Sigmoid colon (tissue), 7 donors: ENCODE results near the gene PRKCB. TPM values are rescaled to one million over a fixed set of nuclear protein-coding genes. Genes with fewer than 3 reads are reported as not detected.

Source experiments
- DNase-seq: peaks from one replicate; pipeline ENCODE4 v3.0.0-alpha.2; 2019
- H3K27ac ChIP-seq, 4 donors: fragments of 200-600 bp; sonication (generic); one replicate each; pipeline ENCODE4 v1.5.1; 2016 to 2019; ENCODE audit warnings: mild to moderate bottlenecking in 1 of 4
- H3K27me3 ChIP-seq, 3 donors: fragments of 200-600 bp; sonication (generic); one replicate each; pipeline ENCODE4 v1.5.1; 2019; ENCODE audit warnings: mild to moderate bottlenecking in 1 of 3
- H3K36me3 ChIP-seq, 4 donors: fragments of 200-600 bp; sonication (generic); one replicate each; pipeline ENCODE4 v1.5.1; 2016 to 2019
- H3K4me1 ChIP-seq, 4 donors: fragments of 200-600 bp; sonication (generic); one replicate each; pipeline ENCODE4 v1.5.1; 2017 to 2019
- H3K4me3 ChIP-seq, 4 donors: fragments of 200-600 bp; sonication (generic); one replicate each; pipeline ENCODE4 v1.5.1; 2017 to 2019; ENCODE audit warnings: mild to moderate bottlenecking in 2 of 4, moderate library complexity in 1 of 4
- H3K9me3 ChIP-seq, 4 donors: fragments of 200-600 bp in 3 of 4; sonication (generic) in 3 of 4; one replicate each; pipeline versions ENCODE4 v1.5.1 to v1.6.1; 2013 to 2019
- EP300 ChIP-seq, 4 donors: sonication (generic); formaldehyde crosslinking; IDR thresholded peaks; one replicate each; pipeline ENCODE4 v1.6.1; 2017; ENCODE audit warnings: antibody characterized with exemption in 4 of 4
- POLR2A ChIP-seq, 2 donors: fragments of 450-650 bp; IDR thresholded peaks; one replicate each; pipeline ENCODE4 v1.6.1; 2016; ENCODE audit warnings: antibody characterized with exemption in 2 of 2, mild to moderate bottlenecking in 2 of 2, moderate library complexity in 2 of 2
- POLR2AphosphoS5 ChIP-seq, 4 donors: sonication (generic); formaldehyde crosslinking; IDR thresholded peaks; one replicate each; pipeline ENCODE4 v1.6.1; 2017; ENCODE audit warnings: antibody characterized with exemption in 4 of 4
- WGBS, 2 donors: extraction: QIAGEN DNeasy Blood & Tissue Kit; methylation state at CpG; one replicate each; pipeline ENCODE4 v1.1.7; 2013; 5-methylcytosine and 5-hydroxymethylcytosine counted together
- intact Hi-C: fragments of 100-400 bp; cut with DNase I; formaldehyde crosslinking; loops from one replicate; pipeline ENCODE4 v1.15.1; 2023
- polyA plus RNA-seq, 3 donors: library from polyadenylated mRNA; stranded (reverse); fragments of 200-250 nt; gene quantifications; one replicate each; pipeline ENCODE4 v1.2.3, GENCODE V29; 2013
- total RNA-seq, 4 donors: library from RNA; depleted of rRNA; stranded (reverse); fragments of >200 nt; gene quantifications; one replicate each; pipeline ENCODE4 v1.1.0, GENCODE V29; 2016
- TF ChIP-seq, protein P1 (sequence below), 4 experiments: fragments of 450-650 bp in 3 of 4; fragments of 200-600 bp in 1 of 4; IDR thresholded peaks; one replicate each; pipeline ENCODE4 v1.5.1; 2016 to 2019; ENCODE audit warnings: antibody characterized with exemption in 4 of 4, mild to moderate bottlenecking in 3 of 4, moderate library complexity in 2 of 4
- donor health status: healthy with polysubstance abuse.
- donor health status: Bipolar disorder and iron deficiency.
- donor health status: healthy.

Gene PRKCB
- total and polyA plus RNA-seq, 7 donors, result 3.0 to 43.8 (median 21.4) TPM

DNA sequence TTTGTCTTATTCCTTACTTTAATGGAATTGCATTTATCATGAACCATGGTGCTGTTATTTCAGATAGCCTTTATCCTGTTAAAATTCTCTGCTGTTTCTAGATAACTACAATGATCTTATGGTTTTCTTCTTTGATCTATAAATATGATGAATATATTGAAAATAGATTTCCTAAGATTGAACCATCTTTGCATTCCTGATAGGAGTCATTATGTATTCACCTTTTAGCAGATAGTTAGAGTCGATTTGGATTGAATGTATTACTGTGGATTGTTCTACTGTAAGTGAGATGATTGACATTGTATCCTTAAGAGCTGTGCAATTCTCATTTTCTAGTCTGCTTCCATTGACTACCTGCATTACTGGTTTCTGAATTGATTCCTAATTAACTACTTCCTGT, 255.3 kb downstream of the PRKCB start:
- no peaks in the 10 kb centered on the region for H3K4me1 ChIP-seq
- 60 to 89% methylated on average over 1 of the region's 1 CpG for WGBS, 2 donors

DNA sequence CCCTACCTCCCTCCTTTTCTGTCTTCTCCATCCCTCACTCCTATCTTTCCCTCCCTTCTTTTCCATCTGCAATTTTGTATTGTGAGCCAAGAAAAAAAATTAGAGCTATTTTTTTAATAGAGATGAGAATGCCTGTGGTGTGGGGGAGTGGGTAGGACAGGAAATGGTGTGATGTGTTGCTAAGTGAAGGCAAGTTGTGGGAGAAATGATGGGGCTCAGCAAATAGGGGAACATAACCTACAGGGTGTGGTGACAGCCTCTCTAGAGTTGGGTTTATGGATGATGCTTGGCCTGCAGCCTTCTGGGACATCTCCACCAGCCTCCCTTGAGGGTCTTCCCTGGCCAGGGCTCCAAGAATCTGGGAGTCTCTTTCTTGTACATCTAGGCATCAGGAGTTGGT, 257.3 kb downstream of the PRKCB start:
- Histone ChIP-seq H3K4me3 (no peak overlapping the region), H3K4me1 (no peaks in the 10 kb centered on the region), H3K27me3 (no peaks in the 10 kb centered on the region), H3K36me3 (peaks cover 0 to 16% (median 0%) of the 10 kb centered on the region in 4 donors), H3K9me3 (peaks cover 0 to 8% (median 2%) of the 10 kb centered on the region in 4 donors), H3K27ac (no peak overlapping the region)
- intact Hi-C loops, result no loop called here
- TF ChIP-seq EP300 (IDR thresholded peaks at IDR 0.05) (no peak), POLR2AphosphoS5 (IDR thresholded peaks at IDR 0.05) (no peak), POLR2A (IDR thresholded peaks at IDR 0.05) (no peak)
- TF ChIP-seq, protein P1, sequence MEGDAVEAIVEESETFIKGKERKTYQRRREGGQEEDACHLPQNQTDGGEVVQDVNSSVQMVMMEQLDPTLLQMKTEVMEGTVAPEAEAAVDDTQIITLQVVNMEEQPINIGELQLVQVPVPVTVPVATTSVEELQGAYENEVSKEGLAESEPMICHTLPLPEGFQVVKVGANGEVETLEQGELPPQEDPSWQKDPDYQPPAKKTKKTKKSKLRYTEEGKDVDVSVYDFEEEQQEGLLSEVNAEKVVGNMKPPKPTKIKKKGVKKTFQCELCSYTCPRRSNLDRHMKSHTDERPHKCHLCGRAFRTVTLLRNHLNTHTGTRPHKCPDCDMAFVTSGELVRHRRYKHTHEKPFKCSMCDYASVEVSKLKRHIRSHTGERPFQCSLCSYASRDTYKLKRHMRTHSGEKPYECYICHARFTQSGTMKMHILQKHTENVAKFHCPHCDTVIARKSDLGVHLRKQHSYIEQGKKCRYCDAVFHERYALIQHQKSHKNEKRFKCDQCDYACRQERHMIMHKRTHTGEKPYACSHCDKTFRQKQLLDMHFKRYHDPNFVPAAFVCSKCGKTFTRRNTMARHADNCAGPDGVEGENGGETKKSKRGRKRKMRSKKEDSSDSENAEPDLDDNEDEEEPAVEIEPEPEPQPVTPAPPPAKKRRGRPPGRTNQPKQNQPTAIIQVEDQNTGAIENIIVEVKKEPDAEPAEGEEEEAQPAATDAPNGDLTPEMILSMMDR (IDR thresholded peaks at IDR 0.05), result no peak
- no peak for DNase-seq

More for the DNA sequence above, 255.3 kb downstream of the PRKCB start:
- Histone ChIP-seq H3K27ac (no peak overlapping the region), H3K36me3 (peaks cover 0 to 14% (median 0%) of the 10 kb centered on the region in 4 donors), H3K4me3 (no peak overlapping the region), H3K9me3 (peaks cover 0 to 8% (median 2%) of the 10 kb centered on the region in 4 donors), H3K27me3 (no peaks in the 10 kb centered on the region)
- DNase-seq, result no peak
- intact Hi-C loops, result no loop called here
- TF ChIP-seq POLR2A (IDR thresholded peaks at IDR 0.05) (no peak), EP300 (IDR thresholded peaks at IDR 0.05) (no peak), POLR2AphosphoS5 (IDR thresholded peaks at IDR 0.05) (no peak)
- TF ChIP-seq, protein P1 (IDR thresholded peaks at IDR 0.05), result no peak

DNA sequence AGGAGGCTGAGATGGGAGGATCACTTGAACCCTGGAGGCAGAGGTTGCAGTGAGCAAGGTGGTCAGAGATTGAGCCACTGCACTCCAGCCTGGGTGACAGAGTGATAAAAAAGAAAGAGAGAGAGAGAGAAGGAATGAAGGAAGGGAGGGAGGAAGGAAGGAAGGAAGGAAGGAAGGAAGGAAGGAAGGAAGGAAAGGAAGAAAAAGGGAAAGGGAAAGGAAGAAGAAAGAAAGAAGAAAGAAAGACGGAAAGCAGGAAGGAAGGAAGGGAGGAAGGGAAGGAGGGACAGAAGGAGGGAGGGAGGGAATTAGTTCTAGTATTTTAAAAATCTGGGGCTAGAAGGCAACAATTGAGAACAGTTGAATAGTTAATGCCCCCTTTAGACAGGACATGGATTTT, 258.9 kb downstream of the PRKCB start:
- no peak for DNase-seq
- Histone ChIP-seq H3K4me3 (no peak overlapping the region), H3K4me1 (no peaks in the 10 kb centered on the region), H3K9me3 (peaks cover 0 to 8% (median 2%) of the 10 kb centered on the region in 4 donors), H3K27me3 (no peaks in the 10 kb centered on the region), H3K27ac (no peak overlapping the region), H3K36me3 (peaks cover 0 to 16% (median 0%) of the 10 kb centered on the region in 4 donors)
- WGBS, 2 donors, result 86 to 93% methylated on average over 1 of the region's 1 CpG
- TF ChIP-seq EP300 (IDR thresholded peaks at IDR 0.05) (no peak), POLR2A (IDR thresholded peaks at IDR 0.05) (no peak)
- TF ChIP-seq, protein P1 (IDR thresholded peaks at IDR 0.05), result no peak
- intact Hi-C loops, result no loop called here

DNA sequence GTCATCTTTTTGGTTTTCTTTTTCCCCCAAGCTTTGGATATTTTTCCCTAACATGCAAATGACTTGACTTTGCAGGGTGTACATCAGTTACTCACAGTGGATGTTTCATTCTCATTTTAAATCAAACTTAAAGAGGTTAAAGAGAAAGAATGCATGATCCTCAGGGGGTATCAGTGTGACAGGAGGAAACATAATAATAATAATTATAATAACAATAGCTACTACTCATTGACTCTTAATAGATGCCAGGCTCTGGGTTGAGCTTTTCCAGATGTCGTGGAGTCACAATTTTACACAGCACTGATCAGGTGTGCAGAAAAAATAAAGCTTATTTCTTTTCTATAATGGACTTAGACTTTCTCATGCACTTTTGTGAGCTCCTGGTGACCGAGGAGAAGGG, 263.1 kb downstream of the PRKCB start:
- H3K36me3 ChIP-seq, result peaks cover 0 to 12% (median 0%) of the 10 kb centered on the region in 4 donors
- DNase-seq, result no peak
- H3K4me3 ChIP-seq, result no peak overlapping the region
- TF ChIP-seq EP300 (IDR thresholded peaks at IDR 0.05) (no peak), POLR2AphosphoS5 (IDR thresholded peaks at IDR 0.05) (no peak), POLR2A (IDR thresholded peaks at IDR 0.05) (no peak)
- TF ChIP-seq, protein P1 (IDR thresholded peaks at IDR 0.05), result no peak
- H3K9me3 ChIP-seq, result no peaks in the 10 kb centered on the region
- H3K27me3 ChIP-seq, result no peaks in the 10 kb centered on the region
- intact Hi-C loops, result no loop called here
- no peak overlapping the region for H3K27ac ChIP-seq
- no peaks in the 10 kb centered on the region for H3K4me1 ChIP-seq
- 60 to 66% methylated on average over 2 of the region's 2 CpGs for WGBS, 2 donors

DNA sequence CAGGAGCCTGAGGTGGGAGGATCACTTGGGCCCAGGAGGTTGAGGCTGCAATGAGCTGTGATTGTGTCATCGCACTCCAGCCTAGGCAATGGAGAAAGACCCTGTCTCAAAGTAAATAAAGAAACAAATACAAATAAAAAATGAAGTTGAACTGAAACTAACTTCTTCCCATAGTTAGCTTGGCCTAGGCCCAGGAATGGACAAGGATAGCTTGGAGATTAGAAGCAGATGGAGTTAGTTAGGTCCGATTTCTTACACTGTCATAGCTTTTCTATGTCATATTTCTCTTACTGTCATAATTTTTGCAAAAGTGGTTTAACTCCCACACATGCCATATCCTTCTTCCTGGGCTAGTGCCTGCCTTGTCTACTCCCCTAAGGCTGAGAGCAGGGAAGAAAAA, 265.6 kb downstream of the PRKCB start:
- DNase-seq, result no peak
- Histone ChIP-seq H3K4me1 (no peaks in the 10 kb centered on the region), H3K4me3 (no peak overlapping the region), H3K27me3 (no peaks in the 10 kb centered on the region), H3K9me3 (no peaks in the 10 kb centered on the region), H3K36me3 (no peaks in the 10 kb centered on the region), H3K27ac (no peak overlapping the region)
- TF ChIP-seq POLR2AphosphoS5 (IDR thresholded peaks at IDR 0.05) (no peak), POLR2A (IDR thresholded peaks at IDR 0.05) (no peak), EP300 (IDR thresholded peaks at IDR 0.05) (no peak)
- TF ChIP-seq, protein P1 (IDR thresholded peaks at IDR 0.05), result no peak
- 86 to 87% methylated on average over 2 of the region's 2 CpGs for WGBS, 2 donors
- intact Hi-C loops, result no loop called here
